Activated CD4-positive, CD25-positive, alpha-beta regulatory T cell treated with anti-CD3 and anti-CD28 coated beads, Interleukin-2, amount 50 U/mL, for 72 hours (primary cell): ENCODE measurements around the gene SLC5A2.
"Not testable (repeated sequence)": the region's sequence is repeated elsewhere in the genome, so short reads cannot be mapped to it uniquely, and the experiment has no call there.

Source experiments
- DNase-seq: peaks from one replicate; pipeline ENCODE4 v3.0.0; 2021

SLC5A2 gene

DNA sequence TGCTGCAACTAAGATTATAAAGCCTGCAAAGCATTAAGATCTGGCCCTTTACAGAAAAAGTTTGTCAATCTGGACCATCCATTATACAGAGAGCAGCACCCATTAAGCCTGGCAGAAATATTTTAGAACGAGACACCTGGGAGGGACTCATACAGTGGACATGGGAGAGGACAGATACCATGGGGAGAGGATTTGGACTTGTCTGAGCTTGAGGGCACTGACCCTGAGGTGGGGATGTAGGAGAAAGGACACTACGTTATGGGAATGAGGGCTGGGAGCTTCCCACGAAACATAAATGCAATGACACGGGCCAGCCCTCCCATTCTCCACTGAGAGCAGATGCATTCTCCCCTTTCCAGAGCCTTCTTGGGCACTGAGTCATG is 19.0 kb downstream of the SLC5A2 start:
- no peak for DNase-seq

DNA sequence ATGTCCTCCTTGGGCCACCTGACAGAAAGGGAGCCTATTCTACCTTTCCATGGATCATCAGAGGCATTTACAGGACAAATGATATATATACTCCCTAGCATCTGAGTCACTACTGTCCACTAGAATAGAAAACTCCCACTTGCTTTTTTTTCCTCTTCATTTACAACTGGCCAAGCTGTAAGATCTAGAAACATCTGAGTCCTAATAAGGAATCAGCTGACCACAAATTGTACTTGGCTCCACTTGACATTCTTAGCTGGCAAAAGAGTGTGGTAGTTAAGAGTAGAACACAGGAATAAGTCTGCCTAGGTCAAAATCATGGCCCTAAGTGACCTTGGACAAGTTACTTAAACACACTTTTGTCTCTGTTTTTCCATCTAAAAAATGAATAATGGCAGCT is 20.1 kb downstream of the SLC5A2 start:
- no peak for DNase-seq

DNA sequence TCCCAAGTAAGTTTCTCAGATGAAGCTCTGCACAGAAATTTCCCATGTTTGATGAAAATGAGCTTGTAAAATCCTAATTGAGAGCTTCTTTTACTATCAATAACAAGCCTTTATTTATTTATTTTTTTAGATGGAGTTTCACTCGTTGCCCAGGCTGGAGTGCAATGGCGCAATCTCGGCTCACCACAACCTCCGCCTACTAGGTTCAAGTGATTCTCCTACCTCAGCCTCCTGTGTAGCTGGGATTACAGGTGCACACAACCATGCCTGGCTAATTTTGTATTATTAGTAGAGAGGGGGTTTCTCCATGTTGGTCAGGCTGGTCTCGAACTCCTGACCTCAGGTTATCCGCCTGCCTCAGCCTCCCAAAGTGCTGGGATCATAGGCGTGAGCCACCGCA is 20.6 kb downstream of the SLC5A2 start:
- not testable (repeated sequence) for DNase-seq

DNA sequence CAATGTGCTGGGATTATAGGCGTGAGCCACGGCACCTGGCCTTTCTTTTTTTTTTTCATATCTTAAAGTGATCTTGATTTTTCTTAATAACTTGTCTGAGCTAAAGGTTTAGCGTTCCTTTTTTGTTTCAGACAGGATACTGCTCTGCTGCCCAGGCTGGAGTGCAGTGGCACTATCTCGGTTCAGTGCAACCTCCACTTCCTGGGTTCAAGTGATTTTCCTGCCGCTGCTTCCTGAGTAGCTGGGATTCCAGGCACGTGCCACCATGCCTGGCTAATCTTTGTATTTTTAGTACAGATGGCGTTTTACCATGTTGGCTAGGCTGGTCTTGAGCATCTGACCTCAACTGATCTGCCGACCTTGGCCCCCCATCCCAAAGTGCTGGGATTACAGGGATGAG is 21.2 kb downstream of the SLC5A2 start:
- DNase-seq, result no peak

DNA sequence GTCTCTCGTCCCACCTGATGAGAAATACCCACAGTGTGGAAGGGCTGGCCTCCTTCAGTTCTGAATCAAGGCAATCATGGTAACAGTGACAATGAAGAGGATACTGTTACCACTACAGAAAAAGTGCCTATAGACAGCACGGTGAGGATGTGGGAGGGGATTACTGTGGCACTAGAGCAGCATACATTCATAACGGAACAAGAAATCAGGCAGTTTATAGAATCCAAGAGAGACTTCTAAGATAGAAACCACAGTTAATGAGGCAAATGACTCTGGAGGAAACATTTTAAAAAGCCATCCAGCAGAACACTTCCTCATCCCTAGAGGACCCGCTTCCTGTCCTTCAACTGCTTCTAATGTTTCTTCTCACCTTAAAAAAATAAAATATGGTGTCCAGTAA is 22.6 kb downstream of the SLC5A2 start:
- DNase-seq, result no peak

DNA sequence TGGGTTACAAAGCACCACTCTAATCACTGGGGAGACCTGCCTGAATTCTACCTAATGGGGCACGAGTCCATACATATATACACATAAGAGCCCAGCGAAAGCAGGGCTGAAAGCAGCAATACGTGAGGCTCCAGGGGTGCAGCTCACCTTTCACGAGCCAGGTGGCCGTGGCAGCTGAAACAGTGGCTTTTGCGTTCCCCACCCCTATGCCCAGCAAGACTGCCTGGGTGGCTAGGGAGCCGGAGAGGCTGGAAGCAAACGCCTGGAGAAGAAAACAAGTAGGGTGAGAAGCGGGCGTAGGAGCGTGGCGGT is 24.6 kb downstream of the SLC5A2 start:
- no peak for DNase-seq

DNA sequence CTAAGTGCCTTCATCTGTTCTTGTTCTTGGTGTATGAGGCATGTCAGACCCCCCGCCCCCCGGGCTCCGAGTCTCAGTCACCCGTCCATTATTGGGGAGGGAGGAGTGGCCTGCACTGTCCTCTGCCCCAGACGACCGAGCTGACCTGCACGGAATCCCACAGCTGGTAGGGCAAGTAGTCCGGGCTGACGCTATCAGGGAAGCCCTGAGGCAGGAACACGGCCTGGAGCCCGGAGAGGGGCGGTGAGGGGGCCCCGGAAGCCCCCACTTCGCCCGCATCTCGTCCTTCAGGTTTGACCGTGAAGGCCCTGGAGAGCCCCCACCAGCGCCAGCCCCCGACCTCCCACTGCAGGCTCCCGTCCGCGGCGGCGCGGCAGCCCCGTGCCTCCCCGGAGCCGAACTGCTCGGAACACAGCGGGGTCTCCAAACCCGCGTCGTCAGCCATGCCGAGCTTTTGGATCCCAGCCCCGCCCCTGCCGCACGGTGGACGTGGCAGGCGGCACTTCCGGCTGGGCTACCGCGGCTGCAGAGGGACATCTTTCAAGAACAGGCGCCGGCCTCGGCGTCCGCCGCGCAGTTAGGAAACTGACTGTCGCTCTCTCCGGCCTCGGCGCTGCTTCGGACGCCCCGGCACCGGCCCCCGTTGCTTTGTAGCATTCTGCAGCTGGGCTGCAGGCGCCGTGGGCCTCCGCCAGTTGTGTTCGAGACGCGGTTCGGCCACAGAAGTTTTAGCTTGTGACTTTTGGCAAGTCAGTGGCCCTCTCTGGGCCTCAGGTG is 25.2 kb downstream of the SLC5A2 start, which contains the start of gene RUSF1:
Gene RUSF1 (minus strand): TSS at position 463 of the 777 bp plus-strand sequence. CDS start 18 bp downstream, at position 445.
- peak; percentile 88 for DNase-seq

DNA sequence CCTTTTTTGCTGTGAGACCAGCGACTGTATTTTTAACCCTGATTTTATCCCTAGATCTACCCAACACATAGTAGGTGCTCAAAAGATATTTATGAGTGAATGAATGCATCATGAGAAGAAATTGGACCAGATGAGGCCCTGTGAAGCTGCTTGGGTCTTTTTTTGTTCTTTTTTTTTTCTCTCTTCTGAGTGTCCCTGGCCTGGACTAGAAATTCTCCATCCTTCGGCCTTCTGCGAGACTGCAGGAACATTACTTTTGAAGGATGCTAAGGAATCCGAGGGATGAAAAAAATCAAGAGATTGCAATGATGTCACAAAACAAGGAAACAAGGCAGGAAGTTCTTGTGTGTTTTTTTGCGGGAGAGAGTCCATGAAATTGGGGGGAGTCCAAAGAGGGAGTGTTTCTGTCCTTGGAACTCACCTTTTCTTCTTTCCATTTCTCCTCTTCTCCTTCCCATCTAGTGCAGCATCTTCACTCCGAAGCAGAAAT is 25.8 kb downstream of the SLC5A2 start:
- DNase-seq, result no peak

DNA sequence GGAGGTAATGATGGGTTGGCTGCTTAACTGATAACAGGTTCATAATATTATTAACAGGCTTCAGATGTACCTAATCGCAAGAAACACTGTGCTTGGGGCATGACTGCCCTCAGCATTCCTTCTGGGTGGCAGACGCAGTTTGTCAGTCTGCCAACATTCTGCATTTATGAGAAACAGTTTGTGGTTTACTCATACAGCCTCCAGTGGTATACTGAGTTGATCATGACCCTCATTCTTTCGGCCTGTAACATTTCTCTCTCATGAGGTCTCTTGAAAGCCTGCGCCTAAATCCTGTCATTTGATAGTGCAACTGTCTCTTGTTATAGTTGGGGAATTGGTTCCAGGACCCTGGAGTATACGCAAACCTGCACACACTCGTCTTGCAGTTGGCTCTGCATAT is 30.2 kb downstream of the SLC5A2 start:
- DNase-seq, result no peak

DNA sequence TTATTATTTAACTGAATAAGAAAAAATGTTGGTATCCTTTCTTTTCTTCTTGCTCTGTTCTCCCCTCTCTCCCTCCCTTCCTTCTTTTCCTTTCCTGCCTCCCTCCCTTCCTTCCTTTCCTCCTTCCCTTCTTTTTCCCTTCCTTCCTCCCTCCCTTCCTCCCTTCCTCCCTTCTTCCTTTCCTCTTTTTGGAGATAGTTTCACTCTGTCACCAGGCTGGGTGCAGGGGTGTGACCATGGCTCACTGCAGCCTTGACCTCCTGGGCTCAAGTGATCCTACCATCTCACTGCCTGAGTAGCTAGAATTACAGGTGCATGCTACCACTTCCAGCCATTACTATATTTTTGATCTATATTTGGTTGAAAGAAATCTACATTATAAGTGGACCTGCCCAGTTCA is 31.0 kb downstream of the SLC5A2 start:
- DNase-seq, result no peak

DNA sequence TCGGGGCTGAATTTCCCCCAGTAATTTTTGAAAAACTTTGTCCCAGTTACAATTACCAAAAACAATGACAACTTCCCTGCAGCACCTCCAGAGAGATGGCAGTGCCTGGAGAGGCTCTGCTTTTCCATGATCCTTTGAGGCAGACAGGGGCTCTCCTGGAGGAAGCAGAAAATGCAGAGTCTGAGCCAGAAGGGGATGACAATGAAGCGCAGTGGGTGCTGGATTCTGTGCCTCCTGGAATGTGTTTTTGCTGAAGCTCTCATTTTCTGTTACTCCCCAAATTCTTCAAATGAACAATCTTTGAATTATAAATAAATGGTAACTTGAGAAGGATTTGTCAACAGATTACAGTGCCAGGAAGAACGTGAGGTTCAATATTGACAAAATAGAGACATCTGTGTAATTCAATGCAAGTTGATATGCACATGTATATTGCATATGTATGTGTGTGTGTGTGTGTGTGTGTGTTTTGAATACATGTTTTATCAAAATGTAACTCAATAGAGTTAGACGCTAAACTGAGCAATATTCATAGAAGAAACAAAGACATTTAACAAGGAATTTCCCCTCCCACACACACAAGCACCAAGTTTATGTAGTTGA is 35.0 kb downstream of the SLC5A2 start:
- DNase-seq, result no peak

DNA sequence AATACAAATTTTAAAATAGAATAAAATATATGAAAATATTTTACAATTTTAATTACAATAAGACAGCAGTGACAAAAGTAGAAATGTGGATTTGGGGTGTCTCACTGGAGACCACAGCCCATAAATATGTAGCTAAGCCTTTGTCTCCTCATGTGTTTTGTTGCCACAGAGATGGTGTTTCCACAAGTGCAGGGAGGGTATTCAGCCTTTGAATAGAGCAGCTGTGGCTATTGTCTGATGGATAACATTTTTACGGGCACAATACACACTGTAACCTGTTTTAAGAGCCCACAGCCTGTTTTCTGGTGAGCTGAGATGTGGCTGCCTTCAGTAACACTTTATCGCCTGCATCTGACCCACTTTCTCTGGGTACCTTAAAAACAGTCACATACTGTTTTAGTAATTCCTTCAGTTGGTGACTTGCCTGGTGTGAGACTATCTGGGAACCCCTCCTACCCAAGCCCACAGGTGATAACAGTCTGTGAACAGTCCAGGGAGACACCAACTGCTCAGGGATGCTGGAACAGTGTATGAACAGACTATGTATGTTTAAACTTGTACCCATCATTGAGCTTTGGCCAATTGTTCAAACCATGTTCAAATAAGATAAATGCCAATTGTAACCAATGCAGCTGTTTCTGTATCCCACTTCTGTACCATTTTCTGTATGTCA is 37.0 kb downstream of the SLC5A2 start:
- no peak for DNase-seq

DNA sequence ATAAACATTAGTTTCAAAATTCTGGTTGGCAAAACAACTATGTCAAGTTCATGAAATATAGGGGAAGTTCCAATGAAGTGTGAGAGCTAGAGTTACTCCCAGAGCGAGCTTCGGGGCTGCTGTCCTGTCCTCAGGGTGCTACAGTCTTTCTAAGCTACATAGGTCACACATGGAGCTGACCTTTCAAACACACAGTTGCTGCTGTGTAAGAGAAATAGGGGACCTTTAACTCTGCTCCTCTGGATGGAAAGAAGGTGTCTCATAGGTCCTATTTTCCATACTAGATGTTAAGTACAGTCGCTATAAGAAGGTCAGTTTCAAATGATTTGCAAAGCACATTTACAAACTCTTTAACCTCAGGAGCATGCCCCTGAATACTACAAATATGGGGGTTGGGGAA is 38.4 kb downstream of the SLC5A2 start:
- DNase-seq, result no peak

DNA sequence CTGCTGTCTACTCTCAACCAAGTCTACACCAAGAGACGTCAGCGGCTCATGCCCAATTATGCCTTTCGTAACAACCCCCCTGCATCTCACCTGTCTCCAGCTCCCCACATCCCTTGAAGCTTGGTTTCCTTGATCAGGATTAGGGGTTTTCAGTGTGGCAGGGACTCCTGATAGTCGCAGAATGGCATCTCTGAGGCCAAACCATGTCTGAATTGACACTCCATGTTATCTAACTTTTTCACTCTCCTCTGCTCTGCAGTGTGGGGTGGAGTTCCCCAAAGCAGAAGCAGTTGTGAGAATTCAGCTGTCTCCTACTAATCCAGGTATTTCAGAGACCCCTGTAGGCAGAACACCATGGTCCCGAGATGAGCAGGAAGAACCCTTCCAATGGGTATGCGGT is 39.1 kb downstream of the SLC5A2 start:
- DNase-seq, result no peak

DNA sequence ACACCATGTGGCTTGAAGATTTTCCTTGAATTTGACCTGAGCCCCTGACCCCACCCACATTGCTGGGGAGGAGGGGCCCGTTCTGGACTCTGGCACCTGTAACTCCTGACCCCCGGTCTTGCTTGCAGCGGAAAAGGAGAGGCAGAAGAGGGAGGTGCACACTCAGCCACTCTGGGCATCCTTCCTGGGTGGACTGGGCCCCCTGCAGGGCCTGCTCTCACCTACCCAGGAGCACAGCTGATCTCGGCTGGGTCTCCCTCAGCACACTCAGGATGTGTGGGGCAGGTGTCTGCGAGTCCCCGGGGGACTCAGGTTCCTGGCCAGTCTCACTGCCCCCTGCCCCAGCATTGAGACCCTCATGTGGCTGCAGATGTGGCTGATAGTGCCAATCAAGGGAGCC is 40.8 kb downstream of the SLC5A2 start:
- DNase-seq, result not testable (repeated sequence)

DNA sequence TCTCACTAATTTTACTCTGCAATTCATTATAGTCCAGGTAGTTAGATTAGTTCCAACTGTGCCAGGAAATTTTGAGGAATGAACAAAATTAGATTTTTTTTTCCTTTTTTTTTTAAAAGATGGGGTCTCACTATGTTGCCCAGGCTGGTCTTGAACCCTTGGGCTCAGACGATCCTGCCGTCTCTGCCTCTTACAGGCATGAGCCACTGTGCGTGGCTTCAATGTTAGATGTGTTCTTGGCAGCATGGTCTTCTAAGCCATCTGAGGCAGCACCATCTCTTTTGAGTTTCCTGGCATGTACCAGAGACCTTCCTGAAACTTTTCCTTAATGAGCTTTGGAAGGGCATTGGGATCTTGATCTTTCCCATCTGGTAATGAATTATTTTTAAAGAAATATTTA is 42.2 kb downstream of the SLC5A2 start:
- no peak for DNase-seq

DNA sequence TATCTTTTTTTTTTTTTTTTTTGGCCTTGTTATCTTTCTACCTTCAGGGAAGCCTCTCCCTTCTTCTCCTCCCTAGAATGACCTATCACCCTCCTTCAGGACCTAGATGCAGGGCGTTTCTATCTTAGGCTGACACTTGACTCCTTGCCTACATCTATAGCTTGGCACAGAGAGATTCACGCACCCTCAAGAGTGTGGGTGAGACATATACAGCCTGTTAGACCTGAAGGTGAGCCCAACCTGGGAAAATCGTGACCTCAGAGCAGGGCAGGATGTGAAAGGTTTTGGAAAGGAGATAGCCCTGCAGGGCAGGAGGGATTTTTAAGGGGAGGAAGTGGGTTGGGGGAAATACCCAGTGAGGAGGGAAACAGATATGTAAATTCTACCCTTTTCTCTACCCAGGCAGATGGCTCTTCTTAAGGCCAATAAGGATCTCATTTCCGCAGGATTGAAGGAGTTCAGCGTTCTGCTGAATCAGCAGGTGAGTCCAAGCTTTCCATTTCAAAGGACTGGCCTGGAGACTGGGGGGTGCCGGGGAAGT is 44.9 kb downstream of the SLC5A2 start, which contains the start of gene AHSP:
Gene AHSP (plus strand): TSS at position 167 of the 541 bp plus-strand sequence. CDS start 240 bp downstream, at position 407.
- no peak for DNase-seq

DNA sequence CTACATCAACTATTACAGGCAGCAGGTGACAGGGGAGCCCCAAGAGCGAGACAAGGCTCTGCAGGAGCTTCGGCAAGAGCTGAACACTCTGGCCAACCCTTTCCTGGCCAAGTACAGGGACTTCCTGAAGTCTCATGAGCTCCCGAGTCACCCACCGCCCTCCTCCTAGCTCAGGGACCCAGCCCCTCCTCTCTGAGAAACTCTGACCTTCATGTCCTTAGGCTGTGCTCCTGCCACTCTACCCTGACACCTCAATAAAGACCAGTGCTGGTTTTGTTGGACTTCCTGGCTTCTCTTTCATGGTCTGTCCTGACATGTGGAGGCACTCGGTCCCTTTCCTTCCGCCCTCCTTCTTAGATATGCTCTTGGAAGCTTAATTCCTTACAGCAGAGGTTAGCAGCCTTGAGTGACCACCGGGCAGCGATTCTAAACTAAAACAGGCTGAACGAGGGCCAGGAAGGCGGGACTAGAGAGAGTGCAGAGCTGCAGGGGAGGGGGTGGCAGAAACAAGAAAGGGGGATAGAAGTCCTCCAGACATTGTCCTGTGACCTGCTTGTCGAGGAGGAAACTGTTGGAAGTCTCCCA is 45.7 kb downstream of the SLC5A2 start:
- DNase-seq, result no peak

DNA sequence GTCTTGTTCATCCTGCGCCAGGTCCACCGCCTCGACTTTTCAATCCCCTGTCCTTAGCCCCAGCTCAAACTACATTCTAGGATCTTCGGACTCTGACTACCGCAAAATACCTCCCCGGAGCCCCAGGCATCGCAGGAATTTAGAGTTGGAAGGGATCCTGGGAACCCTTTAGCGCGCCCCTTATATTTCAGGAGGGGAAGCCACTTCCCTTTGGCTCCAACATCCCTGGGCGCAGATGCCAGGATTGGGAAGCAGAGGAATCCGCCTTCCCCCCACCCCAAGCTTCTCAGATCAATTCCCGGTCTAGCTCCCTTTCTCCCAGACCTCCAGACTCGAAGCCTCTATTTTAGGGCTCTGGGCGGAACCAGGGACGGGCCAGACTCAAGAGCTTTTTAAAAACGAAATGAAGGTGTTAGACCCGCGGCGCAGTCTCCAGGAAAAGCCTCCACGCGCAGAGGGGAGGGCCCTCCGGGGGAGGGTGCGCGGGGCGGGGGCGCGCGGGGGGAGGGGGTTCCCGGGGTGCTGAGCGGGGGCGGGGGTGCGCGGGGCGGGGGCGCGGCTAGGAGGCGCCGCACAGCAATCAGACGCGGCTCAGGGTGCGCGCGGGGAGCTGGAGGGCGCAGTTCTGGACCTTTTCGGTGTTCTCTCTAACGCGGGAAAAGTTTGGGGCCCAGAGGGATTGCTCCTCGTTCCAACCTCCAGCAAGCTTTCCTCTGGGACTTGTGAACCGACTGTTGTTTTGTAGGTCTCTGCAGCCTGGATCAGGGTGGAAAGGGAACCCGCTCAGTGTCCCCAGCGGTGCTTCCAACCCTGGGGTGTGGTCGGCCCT is 46.4 kb downstream of the SLC5A2 start:
- DNase-seq, result no peak

DNA sequence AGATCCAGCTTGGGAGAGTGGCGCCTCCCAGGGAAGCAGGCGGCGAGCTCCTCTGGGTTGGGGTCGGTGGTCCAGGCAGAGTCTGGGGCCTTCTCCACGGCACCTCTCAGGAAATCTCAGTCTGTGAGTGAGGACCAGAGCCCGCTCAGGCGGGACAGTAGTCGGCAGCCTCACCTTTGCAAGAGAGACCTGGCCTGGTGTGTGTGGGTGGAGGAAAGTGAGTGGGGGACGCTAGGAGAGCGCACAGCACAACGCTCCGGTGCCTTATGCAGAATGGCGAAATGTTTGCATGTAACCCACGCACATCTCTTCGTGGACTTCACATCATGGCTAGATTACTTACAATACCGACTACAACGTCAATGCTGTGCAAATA is 47.0 kb downstream of the SLC5A2 start:
- DNase-seq, result no peak

DNA sequence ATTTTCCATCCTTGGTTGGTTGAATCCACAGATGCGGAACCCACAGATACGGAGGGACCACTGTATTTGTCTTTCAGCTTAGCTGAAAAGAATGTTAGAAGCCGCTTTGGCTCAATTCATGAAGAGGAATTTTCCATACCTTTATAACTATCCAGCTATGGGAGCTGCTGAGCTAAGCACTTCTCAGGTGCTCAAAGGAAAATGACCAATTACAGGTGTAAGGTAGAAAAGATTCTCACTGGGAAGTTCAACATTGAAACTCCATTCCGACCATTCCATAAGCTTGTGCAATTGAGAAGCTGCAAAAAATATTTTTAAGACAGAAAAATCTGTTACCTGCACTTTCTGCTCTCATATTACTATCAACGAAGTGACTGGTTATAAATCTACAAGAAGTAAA is 47.5 kb downstream of the SLC5A2 start:
- DNase-seq, result no peak

DNA sequence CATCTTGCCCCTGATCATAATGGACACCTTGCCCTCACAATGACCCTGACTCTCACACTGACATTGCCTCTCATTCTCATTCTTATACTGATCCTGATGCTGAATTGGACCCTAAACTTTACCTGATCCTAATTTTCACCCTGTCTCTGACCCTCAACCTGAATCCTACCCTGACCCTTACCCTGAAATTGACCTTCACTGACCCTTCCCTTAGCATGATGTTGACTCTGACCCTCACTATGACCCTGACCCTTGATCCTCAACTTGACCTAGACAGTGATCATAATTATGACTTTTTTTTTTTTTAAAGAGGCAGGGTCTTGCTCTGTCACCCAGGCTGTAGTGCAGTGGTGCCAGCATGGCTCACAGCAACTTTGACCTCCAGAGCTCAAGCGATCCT is 48.2 kb downstream of the SLC5A2 start:
- no peak for DNase-seq

DNA sequence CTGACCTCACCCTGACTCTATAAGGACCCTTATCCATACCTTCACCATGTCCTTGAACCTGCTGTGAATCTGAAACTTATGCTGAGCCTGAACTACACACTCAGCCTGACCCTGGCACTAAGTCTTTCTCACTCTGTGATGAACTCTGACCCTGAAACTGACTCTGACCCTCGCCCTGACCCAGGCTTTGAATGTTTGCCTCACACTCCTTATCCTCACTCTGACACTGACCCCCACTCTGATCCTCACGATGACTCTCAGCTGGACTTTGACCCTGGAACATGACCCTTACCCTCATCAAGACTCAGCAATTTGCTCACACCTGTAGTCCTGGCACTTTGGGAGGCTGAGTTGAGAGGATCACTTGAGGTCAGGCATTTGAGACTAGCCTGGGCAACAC is 49.2 kb downstream of the SLC5A2 start:
- DNase-seq, result no peak
